ENCODE results near the gene SEMA5B.

GRCh38 chr3:123015596-123015995, 12.0 kb downstream of the SEMA5B start:
- no peak for TF ChIP-seq FOXM1 (IDR thresholded peaks at IDR 0.05; ENCODE audit: borderline replicate concordance)
- no peak for TF ChIP-seq FOXK2 (IDR thresholded peaks at IDR 0.05)
- TF ChIP-seq ELF4 (IDR thresholded peaks at IDR 0.05) = no peak
- TF ChIP-seq FOXA1 (IDR thresholded peaks at IDR 0.05) = no peak
- TF ChIP-seq L3MBTL2 (conservative IDR thresholded peaks at IDR 0.05) = no peak
- TF ChIP-seq, protein P1, sequence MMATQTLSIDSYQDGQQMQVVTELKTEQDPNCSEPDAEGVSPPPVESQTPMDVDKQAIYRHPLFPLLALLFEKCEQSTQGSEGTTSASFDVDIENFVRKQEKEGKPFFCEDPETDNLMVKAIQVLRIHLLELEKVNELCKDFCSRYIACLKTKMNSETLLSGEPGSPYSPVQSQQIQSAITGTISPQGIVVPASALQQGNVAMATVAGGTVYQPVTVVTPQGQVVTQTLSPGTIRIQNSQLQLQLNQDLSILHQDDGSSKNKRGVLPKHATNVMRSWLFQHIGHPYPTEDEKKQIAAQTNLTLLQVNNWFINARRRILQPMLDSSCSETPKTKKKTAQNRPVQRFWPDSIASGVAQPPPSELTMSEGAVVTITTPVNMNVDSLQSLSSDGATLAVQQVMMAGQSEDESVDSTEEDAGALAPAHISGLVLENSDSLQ (IDR thresholded peaks at IDR 0.05) = no peak
- TF ChIP-seq TARDBP (IDR thresholded peaks at IDR 0.05) = no peak

Measured in HEK293T (cell line).